GM08714 (cell line): ENCODE results near the gene LSM5.

Experiments used
- H3K4me3 ChIP-seq: fragments of 200-500 bp; sonication (Bioruptor generic); 2 replicates; pipeline ENCODE4 v1.5.1; 2014; ENCODE audit warnings: mild to moderate bottlenecking, low read length, inconsistent platforms
- ZNF274 ChIP-seq: IDR thresholded peaks from 2 replicates; pipeline ENCODE4 v1.6.1; 2012; ENCODE audit warnings: mild to moderate bottlenecking, low read depth, low read length

Gene LSM5

GRCh38 chr7:32458025-32458424 is 32.2 kb downstream of the LSM5 start:
- TF ChIP-seq ZNF274, result no peak
- H3K4me3 ChIP-seq, result no peak overlapping the region

GRCh38 chr7:32453341-32454011 is 36.7 kb downstream of the LSM5 start:
- TF ChIP-seq ZNF274, result no peak
- no peak overlapping the region for H3K4me3 ChIP-seq

GRCh38 chr7:32447218-32447617 is 43.0 kb downstream of the LSM5 start:
- no peak for TF ChIP-seq ZNF274
- no peak overlapping the region for H3K4me3 ChIP-seq

- no peak for TF ChIP-seq ZNF274
- H3K4me3 ChIP-seq, result no peak overlapping the region
These were observed 53.8 kb downstream of the LSM5 start for GRCh38 chr7:32436146-32436928.
